Tibial nerve (tissue), 4 donors: ENCODE measurements around the gene AKNA. TPM values are rescaled to one million over a fixed set of nuclear protein-coding genes. Genes with fewer than 3 reads are reported as not detected.

Source experiments
- DNase-seq, 2 donors: peaks; one replicate each; pipeline ENCODE4 v3.0.0-alpha.2; 2019; ENCODE audit warnings: low spot score in 2 of 2
- H3K27ac ChIP-seq, 4 donors: fragments of 200-600 bp; sonication (generic) in 3 of 4; one replicate each; pipeline ENCODE4 v1.5.1; 2017 to 2019; ENCODE audit warnings: mild to moderate bottlenecking in 1 of 4
- H3K27me3 ChIP-seq, 2 donors: fragments of 200-600 bp; sonication (generic) in 1 of 2; one replicate each; pipeline versions ENCODE4 v1.5.1 to v1.6.0; 2017 to 2019
- H3K36me3 ChIP-seq, 3 donors: fragments of 200-600 bp; sonication (generic); one replicate each; pipeline ENCODE4 v1.5.1; 2018 to 2019
- H3K4me1 ChIP-seq, 4 donors: fragments of 200-600 bp; sonication (generic) in 3 of 4; one replicate each; pipeline ENCODE4 v1.5.1; 2017 to 2019
- H3K4me3 ChIP-seq, 4 donors: fragments of 200-600 bp; sonication (generic) in 3 of 4; one replicate each; pipeline ENCODE4 v1.5.1; 2017 to 2019; ENCODE audit warnings: mild to moderate bottlenecking in 1 of 4, moderate library complexity in 1 of 4
- H3K9me3 ChIP-seq, 4 donors: fragments of 200-600 bp; sonication (generic) in 3 of 4; one replicate each; pipeline ENCODE4 v1.5.1; 2017 to 2019
- CTCF ChIP-seq, 5 experiments: fragments of 200-600 bp in 3 of 5; fragments of 450-650 bp in 2 of 5; sonication (generic) in 3 of 5; IDR thresholded peaks; one replicate each; pipeline ENCODE4 v1.5.1; 2016 to 2019; ENCODE audit warnings: antibody characterized with exemption in 5 of 5, mild to moderate bottlenecking in 3 of 5, moderate library complexity in 2 of 5
- EP300 ChIP-seq, 2 donors: sonication (generic); formaldehyde crosslinking; IDR thresholded peaks; one replicate each; pipeline ENCODE4 v1.6.1; 2017; ENCODE audit warnings: antibody characterized with exemption in 2 of 2, mild to moderate bottlenecking in 1 of 2
- POLR2A ChIP-seq, 2 donors: fragments of 450-650 bp; IDR thresholded peaks; one replicate each; pipeline ENCODE4 v1.6.1; 2017; ENCODE audit warnings: antibody characterized with exemption in 2 of 2, mild to moderate bottlenecking in 2 of 2, moderate library complexity in 2 of 2
- WGBS, 2 donors: methylation state at CpG; one replicate each; pipeline ENCODE4 v1.1.5; 2018; 5-methylcytosine and 5-hydroxymethylcytosine counted together
- total RNA-seq, 4 donors: library from RNA; depleted of rRNA; stranded (reverse); fragments of >200 nt; gene quantifications; one replicate each; pipeline ENCODE4 v1.1.0, GENCODE V29; 2016

Gene AKNA
- total RNA-seq, 4 donors from 2014 or later = 23.6 to 42.2 (median 36.6) TPM

- TF ChIP-seq EP300 (IDR thresholded peaks at IDR 0.05) (no peak), CTCF (IDR thresholded peaks at IDR 0.05) (no peak), POLR2A (IDR thresholded peaks at IDR 0.05) (no peak)
- DNase-seq = no peak
- 90 to 94% methylated on average over 14 of the region's 14 CpGs for WGBS, 2 donors
- Histone ChIP-seq H3K4me3 (no peak overlapping the region), H3K36me3 (peaks cover 0 to 77% (median 6%) of the 10 kb centered on the region in 3 donors), H3K9me3 (no peaks in the 10 kb centered on the region), H3K27ac (peak overlapping the region in 3 of 4 donors; percentile 62 to 74 (median 66)), H3K27me3 (no peaks in the 10 kb centered on the region), H3K4me1 (peaks cover 0 to 71% (median 23%) of the 10 kb centered on the region in 4 donors)
These were observed 19.8 kb downstream of the AKNA start for GRCh38 chr9:114367772-114368569.

GRCh38 chr9:114367366-114367765 is 20.4 kb downstream of the AKNA start:
- H3K27me3 ChIP-seq = no peaks in the 10 kb centered on the region
- peaks cover 0 to 66% (median 20%) of the 10 kb centered on the region in 4 donors for H3K4me1 ChIP-seq
- TF ChIP-seq POLR2A (IDR thresholded peaks at IDR 0.05) = no peak
- TF ChIP-seq EP300 (IDR thresholded peaks at IDR 0.05) = no peak
- peak overlapping the region in 3 of 4 donors; percentile 62 to 74 (median 66) for H3K27ac ChIP-seq
- WGBS, 2 donors = 72 to 85% methylated on average over 3 to 6 of the region's 6 CpGs
- no peaks in the 10 kb centered on the region for H3K9me3 ChIP-seq
- no peak overlapping the region for H3K4me3 ChIP-seq
- DNase-seq = no peak
- peaks cover 0 to 80% (median 8%) of the 10 kb centered on the region in 3 donors for H3K36me3 ChIP-seq

GRCh38 chr9:114366334-114367128 is 21.3 kb downstream of the AKNA start:
- H3K36me3 ChIP-seq = peaks cover 0 to 81% (median 16%) of the 10 kb centered on the region in 3 donors
- WGBS, 2 donors = 47 to 52% methylated on average over 10 of the region's 10 CpGs
- DNase-seq = no peak
- H3K27me3 ChIP-seq = no peaks in the 10 kb centered on the region
- H3K4me1 ChIP-seq = peaks cover 0 to 59% (median 16%) of the 10 kb centered on the region in 4 donors
- no peaks in the 10 kb centered on the region for H3K9me3 ChIP-seq
- H3K27ac ChIP-seq = peak overlapping the region in 3 of 4 donors; percentile 62 to 74 (median 66)
- no peak overlapping the region for H3K4me3 ChIP-seq
- TF ChIP-seq EP300 (IDR thresholded peaks at IDR 0.05) = no peak
- no peak for TF ChIP-seq CTCF (IDR thresholded peaks at IDR 0.05)
- TF ChIP-seq POLR2A (IDR thresholded peaks at IDR 0.05) = no peak

GRCh38 chr9:114365194-114365593 is 22.6 kb downstream of the AKNA start:
- H3K9me3 ChIP-seq = no peaks in the 10 kb centered on the region
- TF ChIP-seq POLR2A (IDR thresholded peaks at IDR 0.05) (no peak), CTCF (IDR thresholded peaks at IDR 0.05) (no peak), EP300 (IDR thresholded peaks at IDR 0.05) (no peak)
- H3K27ac ChIP-seq = peak overlapping the region in 3 of 4 donors; percentile 62 to 74 (median 65)
- H3K27me3 ChIP-seq = no peaks in the 10 kb centered on the region
- peaks cover 0 to 89% (median 23%) of the 10 kb centered on the region in 3 donors for H3K36me3 ChIP-seq
- H3K4me3 ChIP-seq = no peak overlapping the region
- H3K4me1 ChIP-seq = peaks cover 0 to 48% (median 12%) of the 10 kb centered on the region in 4 donors
- 92 to 94% methylated on average over 2 of the region's 2 CpGs for WGBS, 2 donors
- DNase-seq = no peak

- Histone ChIP-seq H3K9me3 (no peaks in the 10 kb centered on the region), H3K4me1 (peaks cover 0 to 48% (median 12%) of the 10 kb centered on the region in 4 donors), H3K36me3 (peaks cover 0 to 92% (median 30%) of the 10 kb centered on the region in 3 donors), H3K27me3 (no peaks in the 10 kb centered on the region), H3K27ac (peak overlapping the region in 3 of 4 donors; percentile 65 to 74 (median 67)), H3K4me3 (no peak overlapping the region)
- no peak for DNase-seq
- peak in 1 of 2 donors; percentile 56 for TF ChIP-seq EP300 (IDR thresholded peaks at IDR 0.05)
- no peak for TF ChIP-seq CTCF (IDR thresholded peaks at IDR 0.05)
- 77 to 81% methylated on average over 5 to 6 of the region's 6 CpGs for WGBS, 2 donors
These were observed 23.4 kb downstream of the AKNA start for GRCh38 chr9:114364134-114365041.
